A549 (cell line): ENCODE measurements around the gene IHH.

Experiments
- BHLHE40 ChIP-seq: IDR thresholded peaks from 2 replicates; pipeline ENCODE4 v1.6.1; 2012; ENCODE audit warnings: low read depth, low read length, inconsistent platforms
- EP300 ChIP-seq, 2 experiments: fragments of >200 bp; sonication (Bioruptor Twin); formaldehyde crosslinking; IDR thresholded peaks; 2 replicates in 1 of 2; 3 replicates in 1 of 2; pipeline ENCODE4 v1.6.1; 2016 to 2017
- ESRRA ChIP-seq: fragments of 150-350 bp; IDR thresholded peaks from 2 replicates; pipeline ENCODE4 v1.6.1; 2014; ENCODE audit warnings: mild to moderate bottlenecking, low read length, borderline replicate concordance
- NFE2L2 ChIP-seq: fragments of 150-350 bp; conservative IDR thresholded peaks from 2 replicates; pipeline ENCODE4 v1.6.1; 2014; ENCODE audit warnings: low read length
- POLR2A ChIP-seq: IDR thresholded peaks from 2 replicates; pipeline ENCODE4 v1.6.1; 2012; ENCODE audit warnings: mild to moderate bottlenecking, low read length
- RFX5 ChIP-seq: fragments of 450-650 bp; IDR thresholded peaks from 2 replicates; pipeline ENCODE4 v1.7.1; 2014; ENCODE audit warnings: antibody characterized with exemption, mild to moderate bottlenecking, moderate library complexity
- SREBF2 ChIP-seq: fragments of 450-650 bp; IDR thresholded peaks from 2 replicates; pipeline ENCODE4 v1.6.1; 2014; ENCODE audit warnings: mild to moderate bottlenecking, moderate library complexity
- TF ChIP-seq, protein P1 (sequence below): fragments of 250-450 bp; sonication (Bioruptor Pico); IDR thresholded peaks from 2 replicates; pipeline ENCODE4 v1.5.0; 2020; ENCODE audit warnings: low read depth, mild to moderate bottlenecking, moderate library complexity
- TF ChIP-seq, protein P2 (sequence below): fragments of >200 bp; sonication (Bioruptor Twin); formaldehyde crosslinking; IDR thresholded peaks from 3 replicates; pipeline ENCODE4 v1.5.1; 2016
- TF ChIP-seq, protein P3 (sequence below): IDR thresholded peaks from 2 replicates; pipeline ENCODE4 v1.6.1; 2012
- TF ChIP-seq, protein P4 (sequence below): fragments of >200 bp; sonication (Bioruptor Twin); formaldehyde crosslinking; IDR thresholded peaks from 3 replicates; pipeline ENCODE4 v1.6.1; 2016

DNA sequence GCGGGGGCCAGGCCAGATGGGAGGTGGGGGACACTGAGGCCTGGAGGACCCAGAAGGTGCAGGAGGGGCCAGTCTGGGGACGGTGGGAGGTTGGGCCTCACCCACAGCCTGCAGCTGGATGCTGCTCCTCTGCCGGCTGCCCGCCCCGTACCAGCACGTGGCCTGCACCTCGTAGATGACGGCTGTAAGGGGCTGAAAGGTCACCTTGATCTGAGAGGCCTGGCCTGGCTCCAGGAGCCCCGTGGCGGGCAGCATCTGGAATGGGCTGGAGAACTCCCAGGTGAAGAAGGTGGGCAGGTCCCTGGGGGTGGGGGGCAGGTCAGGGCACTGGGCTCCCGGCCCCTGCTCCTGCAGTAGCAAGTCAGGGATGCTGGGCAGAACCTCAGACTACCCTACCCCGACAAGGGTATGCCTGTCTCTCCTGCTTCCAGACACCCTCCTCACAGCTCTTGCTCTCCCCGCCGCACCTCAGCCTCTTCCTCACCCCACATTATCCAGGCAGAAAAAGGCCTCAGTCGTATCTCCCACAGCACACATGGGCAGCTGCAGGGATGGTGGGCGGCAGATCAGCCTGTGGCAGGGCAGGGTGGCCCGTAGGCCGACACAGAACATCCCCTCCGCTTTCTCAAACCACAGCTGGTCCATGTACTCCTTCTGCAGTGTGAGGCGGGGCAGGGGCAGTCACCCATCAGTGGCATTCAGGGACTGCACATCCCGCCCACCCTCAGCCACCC is 29.5 kb downstream of the IHH start:
- TF ChIP-seq POLR2A (no peak), ESRRA (no peak), BHLHE40 (no peak), NFE2L2 (no peak), EP300 (IDR thresholded peaks at IDR 0.05) (no peak), RFX5 (no peak), SREBF2 (no peak)
- TF ChIP-seq, protein P1, sequence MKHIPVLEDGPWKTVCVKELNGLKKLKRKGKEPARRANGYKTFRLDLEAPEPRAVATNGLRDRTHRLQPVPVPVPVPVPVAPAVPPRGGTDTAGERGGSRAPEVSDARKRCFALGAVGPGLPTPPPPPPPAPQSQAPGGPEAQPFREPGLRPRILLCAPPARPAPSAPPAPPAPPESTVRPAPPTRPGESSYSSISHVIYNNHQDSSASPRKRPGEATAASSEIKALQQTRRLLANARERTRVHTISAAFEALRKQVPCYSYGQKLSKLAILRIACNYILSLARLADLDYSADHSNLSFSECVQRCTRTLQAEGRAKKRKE (CRISPR knock-in tag): no peak
- TF ChIP-seq, protein P2, sequence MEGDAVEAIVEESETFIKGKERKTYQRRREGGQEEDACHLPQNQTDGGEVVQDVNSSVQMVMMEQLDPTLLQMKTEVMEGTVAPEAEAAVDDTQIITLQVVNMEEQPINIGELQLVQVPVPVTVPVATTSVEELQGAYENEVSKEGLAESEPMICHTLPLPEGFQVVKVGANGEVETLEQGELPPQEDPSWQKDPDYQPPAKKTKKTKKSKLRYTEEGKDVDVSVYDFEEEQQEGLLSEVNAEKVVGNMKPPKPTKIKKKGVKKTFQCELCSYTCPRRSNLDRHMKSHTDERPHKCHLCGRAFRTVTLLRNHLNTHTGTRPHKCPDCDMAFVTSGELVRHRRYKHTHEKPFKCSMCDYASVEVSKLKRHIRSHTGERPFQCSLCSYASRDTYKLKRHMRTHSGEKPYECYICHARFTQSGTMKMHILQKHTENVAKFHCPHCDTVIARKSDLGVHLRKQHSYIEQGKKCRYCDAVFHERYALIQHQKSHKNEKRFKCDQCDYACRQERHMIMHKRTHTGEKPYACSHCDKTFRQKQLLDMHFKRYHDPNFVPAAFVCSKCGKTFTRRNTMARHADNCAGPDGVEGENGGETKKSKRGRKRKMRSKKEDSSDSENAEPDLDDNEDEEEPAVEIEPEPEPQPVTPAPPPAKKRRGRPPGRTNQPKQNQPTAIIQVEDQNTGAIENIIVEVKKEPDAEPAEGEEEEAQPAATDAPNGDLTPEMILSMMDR: no peak
- TF ChIP-seq, protein P3, sequence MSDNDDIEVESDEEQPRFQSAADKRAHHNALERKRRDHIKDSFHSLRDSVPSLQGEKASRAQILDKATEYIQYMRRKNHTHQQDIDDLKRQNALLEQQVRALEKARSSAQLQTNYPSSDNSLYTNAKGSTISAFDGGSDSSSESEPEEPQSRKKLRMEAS: no peak
- TF ChIP-seq, protein P4, sequence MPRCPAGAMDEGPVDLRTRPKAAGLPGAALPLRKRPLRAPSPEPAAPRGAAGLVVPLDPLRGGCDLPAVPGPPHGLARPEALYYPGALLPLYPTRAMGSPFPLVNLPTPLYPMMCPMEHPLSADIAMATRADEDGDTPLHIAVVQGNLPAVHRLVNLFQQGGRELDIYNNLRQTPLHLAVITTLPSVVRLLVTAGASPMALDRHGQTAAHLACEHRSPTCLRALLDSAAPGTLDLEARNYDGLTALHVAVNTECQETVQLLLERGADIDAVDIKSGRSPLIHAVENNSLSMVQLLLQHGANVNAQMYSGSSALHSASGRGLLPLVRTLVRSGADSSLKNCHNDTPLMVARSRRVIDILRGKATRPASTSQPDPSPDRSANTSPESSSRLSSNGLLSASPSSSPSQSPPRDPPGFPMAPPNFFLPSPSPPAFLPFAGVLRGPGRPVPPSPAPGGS: no peak
